Epidermal melanocyte (primary cell): ENCODE measurements around the gene TIMM21.

Source experiments
- DNase-seq: peaks from one replicate; pipeline ENCODE4 v3.0.0; 2011; ENCODE audit warnings: low spot score; ENCODE audit not compliant: insufficient read length

TIMM21 gene

GRCh38 chr18:74147779-74148542, at the start of gene TIMM21, which contains the start of gene FBXO15:
Gene TIMM21, plus strand, starts transcription at chr18:74148523. Its CDS starts 286 bp downstream, at chr18:74148809.
Gene FBXO15, minus strand, starts transcription at chr18:74147834. Its CDS starts 49 bp downstream, at chr18:74147785.
- DNase-seq = peak; percentile 91

DNA sequence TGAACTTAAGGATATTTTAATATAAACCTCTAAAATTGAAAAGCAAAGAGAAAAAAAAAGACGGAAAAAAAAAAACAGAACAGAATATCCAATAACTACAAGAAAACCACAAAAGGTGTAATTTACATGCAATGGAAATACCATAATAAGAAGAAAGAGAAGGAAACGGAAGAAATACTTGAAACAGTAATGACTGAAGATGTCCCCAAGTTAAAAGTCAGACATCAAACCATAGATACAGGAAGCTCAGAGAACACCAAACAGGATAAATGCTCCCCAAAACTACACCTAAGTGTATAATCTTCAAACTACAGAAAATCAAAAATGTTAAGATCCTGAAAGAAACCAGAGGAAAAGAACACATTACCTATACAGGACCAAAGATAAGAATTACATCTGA, 39.9 kb upstream of the TIMM21 start:
- no peak for DNase-seq

- no peak for DNase-seq
Measured at GRCh38 chr18:74110149-74110548, 38.2 kb upstream of the TIMM21 start.

GRCh38 chr18:74110976-74111375, 37.3 kb upstream of the TIMM21 start:
- no peak for DNase-seq

DNA sequence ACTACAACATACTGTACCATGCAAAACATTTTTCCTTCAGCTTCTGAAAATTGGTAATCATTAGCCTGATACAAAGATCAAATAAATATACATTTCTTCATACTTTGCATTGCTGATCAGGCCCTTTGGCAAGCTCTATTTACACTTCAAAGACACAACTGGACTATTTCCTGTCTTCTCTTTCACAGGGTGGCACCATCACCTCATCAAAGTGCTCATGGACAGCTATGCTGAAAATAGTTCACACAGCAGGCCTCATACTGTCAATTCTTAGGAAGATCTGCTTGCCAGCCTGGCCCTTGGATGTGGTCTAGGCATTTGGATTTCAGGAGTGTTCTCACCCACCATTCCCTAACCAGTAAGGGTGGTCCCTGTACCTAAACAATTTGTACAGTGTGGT, 34.6 kb upstream of the TIMM21 start:
- no peak for DNase-seq

DNA sequence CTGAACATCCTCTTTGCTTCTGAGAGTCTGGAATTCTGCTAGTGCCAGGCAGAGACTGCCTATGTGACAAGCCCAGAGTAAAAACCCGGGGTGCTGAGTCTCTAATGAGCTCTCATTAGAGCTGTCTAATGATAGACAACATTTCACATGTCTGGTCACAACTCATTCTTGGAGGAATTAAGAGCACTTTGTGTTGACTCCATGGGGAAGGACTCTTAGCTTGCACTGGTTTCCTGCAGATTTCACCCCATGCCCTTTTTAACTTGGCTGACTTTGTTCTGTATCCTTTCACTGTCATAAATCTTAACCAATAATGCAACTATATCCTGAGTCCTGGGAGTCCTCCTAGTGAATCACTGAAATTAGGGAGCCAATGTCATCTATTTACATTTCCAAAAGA, 34.2 kb upstream of the TIMM21 start:
- DNase-seq = no peak

- DNase-seq = no peak
Measured at GRCh38 chr18:74115046-74115445, 33.3 kb upstream of the TIMM21 start.

GRCh38 chr18:74116633-74117554, 31.4 kb upstream of the TIMM21 start:
- no peak for DNase-seq

DNA sequence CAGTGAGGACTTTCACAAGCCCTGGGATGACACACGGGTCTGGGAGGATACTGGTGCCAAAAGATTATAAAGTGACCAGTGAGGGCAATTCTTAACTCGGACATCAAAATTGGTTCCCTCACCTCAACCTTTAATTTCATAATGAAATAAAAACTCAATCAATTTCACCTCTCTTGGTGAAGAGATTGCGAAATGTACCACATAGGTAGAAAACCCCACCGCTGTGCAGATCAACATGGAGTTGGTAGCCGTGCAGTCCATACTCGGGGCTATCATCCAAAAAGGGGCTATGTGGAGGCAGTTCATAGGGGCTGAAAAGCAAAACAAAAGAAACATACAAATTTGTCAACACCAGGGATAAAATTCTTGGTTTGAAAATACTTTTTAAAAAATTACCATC, 25.1 kb upstream of the TIMM21 start:
- no peak for DNase-seq

- DNase-seq = no peak
Measured at GRCh38 chr18:74124642-74125041, 23.7 kb upstream of the TIMM21 start.

GRCh38 chr18:74126684-74127655, 21.4 kb upstream of the TIMM21 start:
- DNase-seq = no peak

- no peak for DNase-seq
Measured at GRCh38 chr18:74128159-74128558, 20.2 kb upstream of the TIMM21 start.

DNA sequence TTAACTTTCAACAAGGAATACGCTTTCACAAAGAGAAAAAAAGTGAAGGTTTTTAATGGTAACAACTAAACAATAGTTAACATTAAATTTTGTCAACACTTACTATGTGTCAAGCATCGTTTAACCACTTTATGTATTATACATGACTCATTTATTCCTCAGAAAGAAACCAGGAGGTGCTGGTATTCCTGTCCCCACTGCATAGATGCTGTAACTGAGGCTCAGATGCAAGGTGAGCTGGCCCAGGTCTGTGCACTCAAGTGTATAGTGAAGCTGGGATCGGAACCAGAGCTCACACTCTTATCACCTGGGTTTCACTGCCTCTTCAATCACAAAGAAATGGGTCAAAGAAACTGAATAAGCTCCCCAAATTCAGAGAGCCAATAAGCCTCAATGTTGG, 17.2 kb upstream of the TIMM21 start:
- no peak for DNase-seq

DNA sequence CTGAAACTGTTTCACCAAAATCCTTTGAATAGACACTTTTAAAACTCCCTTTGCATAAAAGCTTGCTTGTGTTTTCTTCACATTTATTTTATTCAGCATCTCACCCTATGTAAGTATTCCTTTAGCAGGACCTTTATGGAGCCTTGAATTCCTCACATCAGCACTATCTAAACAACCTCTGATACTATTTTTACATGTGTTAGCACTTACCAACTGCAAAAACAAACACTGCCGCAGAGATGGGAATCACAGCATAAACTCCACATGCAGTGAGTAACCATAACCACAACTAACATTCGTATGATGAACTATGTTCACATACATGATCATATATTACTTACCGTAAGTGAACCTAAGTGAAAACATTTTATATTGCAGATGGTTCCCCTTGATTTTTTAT, 16.1 kb upstream of the TIMM21 start:
- no peak for DNase-seq

- DNase-seq = no peak
Measured at GRCh38 chr18:74137920-74138538, 10.3 kb upstream of the TIMM21 start.

DNA sequence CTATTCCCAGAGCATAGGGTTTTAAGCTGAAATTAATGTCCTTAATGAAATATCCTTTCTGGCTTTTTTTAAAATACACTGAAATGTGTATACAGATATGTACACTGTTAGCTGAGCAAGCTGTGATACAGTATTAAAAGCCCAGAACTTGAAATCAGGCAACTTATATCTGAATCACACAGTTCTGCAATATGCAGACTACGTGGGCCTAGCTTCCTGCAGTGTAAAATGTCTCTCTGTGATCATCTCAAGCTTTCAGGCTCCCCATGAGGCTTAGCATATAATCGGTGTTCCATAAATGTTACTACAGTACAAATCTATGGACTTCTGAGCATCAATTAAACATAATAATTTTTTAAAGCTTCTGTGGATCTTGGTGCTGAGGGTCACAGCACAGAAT, 8.9 kb upstream of the TIMM21 start:
- no peak for DNase-seq

DNA sequence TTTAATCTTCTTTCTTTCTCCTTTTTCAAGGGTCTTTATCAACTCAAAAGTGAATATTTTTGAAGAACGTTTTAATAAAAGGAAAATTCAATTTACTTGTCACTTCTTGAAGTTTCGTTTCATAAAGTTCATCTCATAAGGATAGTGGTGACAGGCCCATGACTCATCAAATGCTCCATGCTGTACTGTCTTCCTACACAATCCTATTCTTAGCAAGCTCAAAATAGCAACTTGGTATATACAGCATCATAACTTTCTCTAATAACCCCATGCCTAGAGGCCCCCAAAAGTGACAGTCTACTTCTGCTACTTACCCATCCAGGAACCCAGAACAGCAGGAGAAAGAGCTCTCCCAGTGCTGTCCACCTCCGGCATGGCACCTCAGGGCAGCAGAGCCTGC, 8.4 kb upstream of the TIMM21 start:
- no peak for DNase-seq

- no peak for DNase-seq
Measured at GRCh38 chr18:74140582-74140981, 7.7 kb upstream of the TIMM21 start.

GRCh38 chr18:74141667-74142066, 6.7 kb upstream of the TIMM21 start:
- no peak for DNase-seq

DNA sequence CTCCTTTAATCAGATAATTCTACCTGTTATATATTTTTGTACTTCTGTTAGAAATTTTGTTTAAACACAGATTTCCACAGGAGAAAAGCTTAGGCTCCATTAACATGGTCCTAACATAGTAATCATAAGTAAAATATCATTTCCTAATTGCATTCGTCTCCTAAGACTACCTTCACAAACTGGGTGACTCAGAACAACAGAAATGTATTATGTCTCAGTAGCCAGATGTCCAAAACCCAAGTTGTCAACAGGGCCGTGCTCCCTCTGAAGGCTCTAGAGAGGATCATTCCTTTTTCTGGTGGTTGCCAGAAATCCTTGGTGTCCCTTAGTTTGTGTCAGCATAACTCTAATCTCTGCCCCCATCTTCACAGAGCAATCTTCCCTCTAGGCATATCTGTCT, 6.1 kb upstream of the TIMM21 start:
- DNase-seq = no peak

- no peak for DNase-seq
Measured at GRCh38 chr18:74146756-74147155, 1.6 kb upstream of the TIMM21 start.
